C4-2B (cell line): ENCODE data around the gene MRPL41.

ENCODE experiments used
- ZFX ChIP-seq: fragments of 450-650 bp; IDR thresholded peaks from 2 replicates; pipeline ENCODE4 v1.6.1; 2017
- TF ChIP-seq, protein P1 (sequence below): fragments of 450-650 bp; conservative IDR thresholded peaks from 2 replicates; pipeline ENCODE4 v1.5.1; 2017; ENCODE audit warnings: mild to moderate bottlenecking

DNA sequence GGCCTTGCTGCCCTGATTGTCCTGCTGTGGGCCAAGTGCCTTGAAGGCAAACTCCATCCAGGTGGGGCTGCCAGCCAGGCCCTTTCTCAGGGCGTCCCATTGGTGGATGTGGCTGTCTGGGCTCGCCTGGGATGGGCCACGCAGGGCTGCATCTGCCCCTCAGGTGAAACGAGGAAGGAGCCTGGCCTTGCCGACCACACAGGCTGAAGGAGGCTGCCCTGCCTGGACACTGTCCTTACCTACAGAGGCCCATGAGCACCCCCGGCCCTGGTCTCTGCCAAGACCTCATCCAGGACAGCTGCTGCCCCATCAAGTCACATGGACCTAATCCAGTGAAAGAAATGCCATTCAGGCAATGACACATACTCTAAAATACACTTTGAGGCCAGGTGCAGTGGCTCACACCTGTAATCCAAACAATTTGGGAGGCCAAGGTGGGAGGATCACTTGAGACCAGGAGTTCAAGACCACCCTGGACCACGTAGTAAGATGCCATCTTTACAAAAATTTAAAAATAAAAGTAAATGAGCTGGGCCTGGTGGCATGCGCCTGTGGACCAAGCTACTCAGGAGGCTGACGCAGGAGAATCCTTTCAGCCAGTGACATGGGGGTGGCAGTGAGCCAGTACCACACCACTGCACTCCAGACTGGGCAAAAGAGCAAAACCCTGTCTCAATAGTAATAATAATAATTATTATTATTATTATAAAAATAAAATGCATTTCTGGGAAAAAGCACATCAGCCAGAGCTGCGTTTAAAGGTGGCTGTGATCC is 35.3 kb upstream of the MRPL41 start:
- TF ChIP-seq, protein P1, sequence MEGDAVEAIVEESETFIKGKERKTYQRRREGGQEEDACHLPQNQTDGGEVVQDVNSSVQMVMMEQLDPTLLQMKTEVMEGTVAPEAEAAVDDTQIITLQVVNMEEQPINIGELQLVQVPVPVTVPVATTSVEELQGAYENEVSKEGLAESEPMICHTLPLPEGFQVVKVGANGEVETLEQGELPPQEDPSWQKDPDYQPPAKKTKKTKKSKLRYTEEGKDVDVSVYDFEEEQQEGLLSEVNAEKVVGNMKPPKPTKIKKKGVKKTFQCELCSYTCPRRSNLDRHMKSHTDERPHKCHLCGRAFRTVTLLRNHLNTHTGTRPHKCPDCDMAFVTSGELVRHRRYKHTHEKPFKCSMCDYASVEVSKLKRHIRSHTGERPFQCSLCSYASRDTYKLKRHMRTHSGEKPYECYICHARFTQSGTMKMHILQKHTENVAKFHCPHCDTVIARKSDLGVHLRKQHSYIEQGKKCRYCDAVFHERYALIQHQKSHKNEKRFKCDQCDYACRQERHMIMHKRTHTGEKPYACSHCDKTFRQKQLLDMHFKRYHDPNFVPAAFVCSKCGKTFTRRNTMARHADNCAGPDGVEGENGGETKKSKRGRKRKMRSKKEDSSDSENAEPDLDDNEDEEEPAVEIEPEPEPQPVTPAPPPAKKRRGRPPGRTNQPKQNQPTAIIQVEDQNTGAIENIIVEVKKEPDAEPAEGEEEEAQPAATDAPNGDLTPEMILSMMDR = no peak
- no peak for TF ChIP-seq ZFX
